Inferior parietal cortex (tissue), 1 donor: ENCODE data around the gene C1orf53.
"Not testable (repeated sequence)": the region's sequence is repeated elsewhere in the genome, so short reads cannot be mapped to it uniquely, and the experiment has no call there.

Experiments used
- DNase-seq: peaks from one replicate; pipeline ENCODE4 v3.0.0-alpha.2; 2016; ENCODE audit errors: extremely low spot score

The C1orf53 gene

DNA sequence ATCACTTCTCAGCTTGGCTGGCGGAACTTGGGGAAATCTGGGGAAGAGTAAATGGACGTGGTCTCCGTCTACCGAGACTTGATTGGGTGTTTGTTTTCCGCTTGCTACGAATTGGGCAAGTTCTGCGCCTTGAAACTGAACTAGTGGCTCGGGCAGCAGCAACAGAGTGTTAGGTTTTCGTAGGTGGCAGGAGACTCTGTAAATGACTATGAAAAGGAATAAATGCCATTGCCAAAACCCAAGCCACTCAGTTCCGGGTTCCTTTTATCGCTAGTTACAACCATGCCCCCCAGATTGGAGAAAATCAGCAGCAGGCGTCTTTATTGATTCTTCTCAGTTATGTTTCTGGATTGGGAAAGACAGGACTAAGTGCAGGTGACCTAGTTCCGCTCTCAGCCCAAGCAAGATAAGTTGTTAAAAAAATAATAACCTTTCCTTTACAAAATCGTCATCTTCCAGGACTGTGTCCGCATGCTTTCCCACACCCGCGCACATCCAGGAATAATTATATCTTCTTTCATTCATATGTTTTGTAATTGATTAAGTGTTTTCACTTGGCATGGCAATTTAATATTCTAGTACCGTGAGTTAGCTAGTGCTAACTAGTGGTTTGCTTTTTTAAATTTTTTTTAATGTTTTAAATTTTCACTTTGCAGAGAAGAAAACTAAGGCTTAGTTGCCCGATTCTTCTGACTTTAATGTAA, 18.1 kb downstream of the C1orf53 start:
- DNase-seq, result no peak

DNA sequence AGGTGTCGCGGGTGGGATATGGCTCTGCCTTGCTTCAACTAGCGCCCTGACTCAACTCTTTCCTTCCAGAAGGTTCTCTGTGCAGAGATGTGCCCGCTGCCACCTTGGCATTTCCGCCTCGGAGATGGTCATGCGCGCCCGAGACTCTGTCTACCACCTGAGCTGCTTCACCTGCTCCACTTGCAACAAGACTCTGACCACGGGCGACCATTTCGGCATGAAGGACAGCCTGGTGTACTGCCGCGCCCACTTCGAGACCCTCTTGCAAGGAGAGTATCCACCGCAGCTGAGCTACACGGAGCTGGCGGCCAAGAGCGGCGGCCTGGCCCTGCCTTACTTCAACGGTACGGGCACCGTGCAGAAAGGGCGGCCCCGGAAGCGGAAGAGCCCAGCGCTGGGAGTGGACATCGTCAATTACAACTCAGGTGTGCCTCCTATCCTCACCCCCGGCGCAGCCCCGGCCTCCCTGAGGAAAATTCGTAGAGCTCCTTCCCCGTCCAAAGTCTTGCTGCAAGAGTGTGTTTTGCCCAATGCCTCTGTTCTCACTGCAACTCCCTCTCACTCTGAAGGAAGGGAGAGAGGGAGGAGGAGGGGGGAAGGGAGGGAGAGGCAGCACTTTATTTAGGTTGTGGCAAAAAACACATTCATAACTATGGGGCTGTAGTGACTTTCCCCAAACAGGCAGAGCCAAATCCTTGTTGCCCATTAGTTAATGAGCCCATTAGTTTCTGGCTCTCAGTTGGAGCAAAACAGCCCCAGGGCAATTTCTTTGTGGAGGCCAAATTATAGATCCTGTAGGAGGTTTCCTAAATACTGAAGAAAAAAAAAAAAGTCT, 19.0 kb downstream of the C1orf53 start:
- DNase-seq, result no peak

DNA sequence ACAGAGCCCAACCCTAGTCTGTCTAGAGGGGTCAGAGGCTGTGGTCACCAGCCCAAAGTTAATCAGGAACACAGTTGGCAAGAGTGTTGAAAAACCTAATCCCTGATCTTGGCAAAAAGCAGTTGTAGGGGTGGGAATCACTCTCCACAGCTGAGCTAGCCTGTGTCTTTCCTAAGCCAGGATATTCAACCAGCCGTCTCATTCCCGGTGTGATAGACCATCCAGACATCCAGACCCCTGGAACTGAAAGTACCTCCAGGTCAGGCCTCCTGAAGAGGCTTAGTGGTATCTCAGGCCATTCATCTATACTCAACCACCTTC, 19.6 kb downstream of the C1orf53 start:
- DNase-seq, result no peak

DNA sequence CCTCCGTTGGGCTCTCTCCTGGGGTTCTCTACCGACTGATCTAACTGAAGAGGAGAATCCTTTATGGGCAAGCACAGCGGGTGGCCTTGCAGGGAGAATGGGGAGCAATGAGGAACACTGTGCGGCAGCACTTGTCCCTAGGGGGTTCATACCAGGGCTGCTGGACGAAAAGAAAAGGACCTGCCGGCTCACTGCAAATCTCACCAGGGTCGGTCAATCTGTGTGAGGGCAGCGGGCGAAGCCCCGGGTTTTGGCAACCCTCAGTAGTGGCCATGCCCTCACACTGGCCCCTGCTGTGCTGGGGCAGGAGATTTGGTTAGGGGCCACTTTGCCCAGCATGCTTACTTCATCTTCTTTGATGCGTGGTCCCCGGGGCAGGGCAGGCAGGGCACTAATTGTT, 20.6 kb downstream of the C1orf53 start:
- no peak for DNase-seq

DNA sequence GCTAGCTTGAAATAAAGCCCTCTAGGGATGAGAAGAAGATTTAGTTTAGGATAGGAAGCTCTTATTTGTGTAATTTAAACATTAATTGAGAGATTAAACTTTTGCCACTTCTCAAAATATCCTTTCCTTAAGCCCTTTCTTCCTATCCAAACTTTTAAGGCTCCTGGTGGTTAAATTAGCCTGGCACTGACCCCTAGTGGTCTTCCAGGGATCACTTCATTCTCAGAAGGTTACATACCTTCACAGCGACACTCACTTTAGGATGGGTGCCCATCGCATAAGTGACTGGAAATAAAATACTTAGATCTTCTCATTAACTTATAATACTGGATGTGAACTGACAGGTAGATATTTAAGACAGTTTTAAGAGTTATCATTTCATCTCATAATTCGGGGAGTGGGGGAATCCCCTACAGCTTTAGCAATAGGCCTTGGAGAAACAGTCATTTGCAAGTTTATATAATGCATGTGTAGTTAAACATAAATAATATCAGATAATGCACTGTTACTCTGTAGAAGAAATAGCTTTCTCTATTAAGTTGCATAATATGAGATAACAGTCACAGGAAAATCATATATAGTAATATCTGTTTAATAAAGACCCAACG, 22.2 kb downstream of the C1orf53 start:
- DNase-seq, result peak; percentile 66

DNA sequence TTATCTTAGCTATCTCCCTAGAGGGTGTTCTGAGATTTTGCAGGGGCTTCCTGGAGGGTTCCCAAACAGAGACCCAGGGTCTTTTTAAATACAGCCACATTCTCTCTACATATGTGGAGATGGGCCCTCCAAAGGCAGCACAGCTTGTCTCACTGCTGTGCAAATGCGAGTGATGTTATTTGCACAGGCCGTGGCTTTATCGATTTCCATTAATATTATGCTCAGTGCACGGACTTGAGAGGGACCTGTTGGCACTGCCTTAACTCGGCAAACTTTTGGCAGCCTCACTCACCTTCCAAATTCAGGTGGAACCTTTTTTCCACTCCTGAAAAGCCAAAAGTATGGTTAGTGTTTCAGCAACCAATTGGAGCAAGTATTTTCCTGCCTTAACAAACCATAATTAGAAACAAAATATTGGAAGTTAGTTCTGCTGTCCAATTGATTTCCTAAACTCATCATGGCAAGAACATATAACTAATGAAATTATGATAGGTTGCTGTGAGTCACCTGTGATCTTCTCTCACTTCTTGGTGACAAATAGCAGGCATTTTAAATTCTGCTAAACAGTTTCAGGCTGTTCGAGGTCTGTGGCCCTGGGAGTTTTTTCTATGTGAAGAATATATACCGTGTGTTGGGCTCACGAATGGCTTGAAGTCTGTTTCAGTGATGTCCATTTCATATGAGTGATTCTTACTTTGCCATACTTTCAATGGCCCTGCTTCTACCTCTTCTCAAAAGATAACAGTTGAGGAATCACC, 25.7 kb downstream of the C1orf53 start:
- DNase-seq, result no peak

DNA sequence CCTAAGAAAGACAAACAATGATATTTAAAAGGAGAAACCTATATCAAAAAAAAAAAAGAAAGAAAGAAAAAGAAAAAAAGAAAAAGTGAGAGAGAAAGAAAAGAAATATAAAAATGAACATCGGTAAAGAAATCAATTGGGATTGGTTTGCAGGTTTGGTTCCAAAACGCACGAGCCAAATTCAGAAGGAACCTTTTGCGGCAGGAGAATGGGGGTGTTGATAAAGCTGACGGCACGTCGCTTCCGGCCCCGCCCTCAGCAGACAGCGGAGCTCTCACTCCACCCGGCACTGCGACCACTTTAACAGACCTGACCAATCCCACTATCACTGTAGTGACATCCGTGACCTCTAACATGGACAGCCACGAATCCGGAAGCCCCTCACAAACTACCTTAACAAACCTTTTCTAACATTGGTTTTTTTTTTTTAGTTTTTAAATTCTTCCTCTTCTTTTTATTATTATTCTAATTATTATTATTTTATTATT, 26.5 kb downstream of the C1orf53 start:
- DNase-seq, result no peak

DNA sequence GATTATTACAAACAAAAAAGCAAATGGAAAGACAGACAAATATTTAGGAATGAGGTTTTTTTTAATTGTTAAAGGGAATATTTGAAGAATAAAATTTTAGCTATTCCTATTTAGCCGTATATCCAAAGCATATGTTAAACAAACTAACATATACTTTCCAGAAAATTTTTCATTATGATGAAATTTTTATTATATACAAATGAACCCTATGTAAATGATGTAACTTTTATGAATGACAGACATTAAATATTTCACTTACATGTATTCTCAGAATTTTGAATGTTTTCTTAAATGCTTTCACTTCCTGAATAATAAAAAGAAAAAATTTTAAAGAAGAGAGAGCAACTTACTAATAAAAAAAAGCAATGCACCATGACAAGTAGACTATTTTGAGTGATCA, 30.6 kb downstream of the C1orf53 start:
- DNase-seq, result no peak

DNA sequence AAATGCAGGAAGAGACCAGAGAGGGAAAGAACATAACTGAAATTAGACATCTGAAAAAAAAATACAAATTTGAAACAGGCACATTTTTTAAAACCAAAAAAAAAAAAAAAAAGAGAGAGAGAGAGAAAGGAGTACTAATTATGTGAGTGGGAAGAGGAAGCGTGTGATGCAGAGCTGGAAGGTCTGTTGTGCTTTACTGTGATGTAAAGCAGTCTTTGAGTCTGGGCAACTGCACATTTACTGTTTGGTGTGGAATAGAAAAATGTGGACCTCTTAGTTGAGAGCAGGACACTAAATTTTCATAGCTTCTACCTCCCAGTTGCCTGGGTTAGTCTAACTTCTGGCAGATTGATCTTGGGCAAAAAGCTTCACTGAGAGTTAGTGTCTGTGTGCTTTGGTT, 31.2 kb downstream of the C1orf53 start:
- no peak for DNase-seq

DNA sequence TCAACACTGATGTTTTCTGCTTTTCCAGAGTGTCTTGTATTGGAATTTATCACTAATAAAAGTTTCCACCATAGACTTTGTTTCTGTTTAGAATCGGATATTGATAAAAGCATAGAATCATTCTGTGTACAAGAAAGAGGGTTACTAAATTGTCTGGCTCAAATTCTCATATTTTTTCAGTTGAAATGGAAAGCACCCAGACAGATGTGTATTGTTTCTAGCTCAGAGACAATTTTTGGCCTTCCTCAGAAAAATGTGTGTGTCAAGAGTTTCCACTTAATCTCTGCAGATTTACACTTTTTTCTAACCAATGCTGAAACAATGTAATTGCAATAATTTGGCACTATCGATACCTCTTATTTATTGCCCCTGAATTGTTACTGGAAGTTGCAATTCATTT, 35.0 kb downstream of the C1orf53 start:
- no peak for DNase-seq

DNA sequence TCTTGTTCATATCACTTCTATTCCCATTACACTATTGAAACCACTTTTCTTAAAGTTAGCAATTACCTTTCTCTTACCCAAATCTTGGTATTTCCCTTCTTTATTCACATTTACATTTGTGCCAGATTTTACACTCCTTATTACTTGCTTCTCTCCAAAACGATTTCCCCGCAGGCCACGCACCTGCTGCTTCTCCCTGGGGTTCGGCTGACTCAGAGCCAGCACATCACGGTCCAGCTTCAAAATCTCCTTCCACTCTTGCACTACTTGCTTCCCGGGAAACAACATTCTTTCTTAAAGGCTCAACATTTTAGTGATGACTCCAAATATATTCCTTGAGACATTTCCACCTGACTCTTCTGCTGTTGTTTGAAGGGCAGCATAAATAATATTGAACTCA, 35.5 kb downstream of the C1orf53 start:
- DNase-seq, result no peak

DNA sequence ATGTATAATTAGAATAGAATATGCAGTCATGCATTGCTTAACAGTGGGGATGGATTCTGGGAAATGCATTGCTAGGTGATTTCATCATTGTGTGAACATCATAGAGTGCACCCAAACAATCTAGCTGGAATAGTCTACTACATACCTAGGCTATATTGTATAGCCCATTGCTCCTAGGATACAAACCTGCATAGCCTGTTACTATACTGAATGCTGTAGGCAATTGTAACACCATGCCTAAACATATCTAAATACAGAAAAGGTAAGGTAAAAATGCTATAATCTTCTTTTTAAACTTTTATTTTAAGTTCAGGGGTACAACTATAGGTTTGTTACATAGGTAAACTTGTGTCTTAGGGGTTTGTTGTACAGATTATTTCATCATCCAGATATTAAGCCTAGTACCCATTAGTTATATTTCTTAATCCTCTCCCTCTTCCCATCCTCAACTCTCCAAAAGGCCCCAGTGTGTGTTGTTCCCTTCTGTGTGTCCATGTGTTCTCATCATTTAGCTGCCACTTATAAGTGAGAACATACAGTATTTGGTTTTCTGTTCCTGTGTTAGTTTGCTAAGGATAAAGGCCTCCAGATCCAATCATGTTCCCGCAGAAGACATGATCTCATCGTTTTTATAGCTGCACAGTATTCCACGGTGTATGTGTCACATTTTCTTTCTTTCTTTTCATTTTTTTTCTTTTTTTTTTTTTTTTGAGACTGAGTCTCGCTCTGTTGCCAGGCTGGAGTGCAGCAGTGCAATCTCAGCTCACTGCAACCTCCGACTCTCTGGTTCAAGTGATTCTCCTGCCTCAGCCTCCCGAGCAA, 36.9 kb downstream of the C1orf53 start:
- DNase-seq, result not testable (repeated sequence)

DNA sequence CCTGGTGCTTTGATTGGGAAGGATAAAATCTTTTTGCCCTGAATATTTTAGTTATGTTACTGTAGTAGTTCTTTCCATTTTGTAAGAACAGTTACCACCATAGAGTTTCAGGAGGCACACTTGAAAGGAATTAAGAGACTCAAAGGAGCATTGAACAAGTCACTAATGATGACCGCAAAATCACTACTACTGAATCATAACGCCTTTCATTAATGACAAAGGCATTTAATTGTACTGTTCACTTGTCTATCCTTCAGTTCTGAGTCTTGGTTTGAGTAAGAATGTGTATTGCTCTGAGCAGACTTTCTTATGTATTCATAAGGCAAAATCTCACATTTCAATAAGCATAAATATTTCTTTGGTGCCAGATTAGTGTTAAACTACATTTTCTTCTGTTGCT, 39.6 kb downstream of the C1orf53 start:
- no peak for DNase-seq

DNA sequence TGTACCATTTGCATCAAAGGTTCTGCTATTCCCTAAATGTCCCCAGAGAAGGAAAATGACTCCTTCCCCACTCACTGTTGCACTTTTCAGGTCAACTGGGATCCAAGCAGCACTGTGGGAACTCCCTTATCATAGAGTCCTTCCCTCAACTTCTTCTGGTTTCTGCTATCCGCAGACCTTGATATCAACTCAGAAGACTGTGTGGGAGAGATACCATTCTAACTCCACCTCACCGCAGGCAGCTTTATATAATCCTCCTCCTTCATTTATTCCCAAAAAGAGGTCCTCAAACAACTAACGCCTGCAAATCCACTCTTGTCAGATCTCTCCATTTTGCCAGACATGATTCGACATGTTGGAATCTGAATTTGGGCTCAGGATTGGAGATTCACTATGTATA, 42.1 kb downstream of the C1orf53 start:
- no peak for DNase-seq

DNA sequence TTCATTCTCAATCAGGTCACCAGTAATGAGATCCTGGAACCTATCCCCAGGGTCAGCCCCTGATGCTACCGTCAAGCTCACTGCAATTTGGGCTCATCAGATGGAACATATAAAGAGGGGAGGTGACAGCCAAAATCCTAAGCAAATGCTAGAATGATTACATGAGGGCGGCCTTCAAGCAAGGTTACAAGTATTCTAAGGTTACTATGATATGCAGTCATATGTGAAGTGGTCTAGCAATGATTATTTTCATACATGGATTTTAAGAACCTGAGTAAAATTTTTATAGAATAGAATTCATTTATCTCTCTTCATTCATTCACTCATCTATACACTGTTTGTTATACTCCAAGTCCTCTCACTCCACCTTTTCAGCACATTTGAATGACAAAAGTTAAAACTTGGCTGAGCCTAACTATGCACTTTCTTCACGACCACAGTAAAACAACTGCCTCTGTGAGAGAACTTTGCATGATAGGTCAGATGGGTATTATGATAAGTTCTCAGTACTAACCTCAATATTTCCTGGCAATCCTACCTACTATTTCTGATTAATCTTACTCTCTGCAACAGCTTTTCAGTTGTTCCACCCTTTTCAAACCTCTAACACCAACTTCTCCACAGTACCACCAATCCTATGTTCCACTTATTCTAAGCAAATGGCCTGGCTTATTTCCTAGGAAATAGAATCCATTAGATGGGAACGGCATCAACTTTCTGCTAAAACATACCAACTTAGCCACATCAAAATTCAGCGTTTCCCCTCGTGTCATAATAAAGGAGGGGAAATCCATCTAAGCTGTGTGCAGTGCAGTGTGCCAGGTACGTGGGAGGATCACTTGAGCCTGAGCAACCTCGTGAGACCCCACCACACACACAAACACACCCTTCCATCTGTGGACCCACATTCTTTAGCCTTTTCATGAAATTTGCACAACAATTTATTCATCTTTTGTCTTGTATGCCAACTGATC, 46.8 kb downstream of the C1orf53 start:
- DNase-seq, result no peak

DNA sequence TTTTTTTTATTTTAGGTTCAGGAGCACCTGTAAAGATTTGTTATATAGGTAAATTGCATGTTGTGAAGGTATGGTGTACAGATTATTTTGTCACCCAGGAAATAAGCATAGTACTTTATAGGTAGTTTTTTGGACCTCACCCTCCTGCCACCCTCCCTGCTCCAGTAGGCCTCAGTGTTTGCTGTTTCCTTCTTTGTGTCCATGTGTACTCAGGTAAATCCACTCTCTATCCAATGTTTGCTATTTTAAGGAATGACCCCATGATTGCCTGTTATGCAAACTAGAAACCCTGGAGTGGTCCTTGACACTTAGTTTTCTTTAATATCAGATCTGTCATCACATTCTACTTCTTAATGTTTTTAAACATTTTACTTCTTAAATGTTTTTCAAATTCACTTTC, 48.7 kb downstream of the C1orf53 start:
- no peak for DNase-seq

DNA sequence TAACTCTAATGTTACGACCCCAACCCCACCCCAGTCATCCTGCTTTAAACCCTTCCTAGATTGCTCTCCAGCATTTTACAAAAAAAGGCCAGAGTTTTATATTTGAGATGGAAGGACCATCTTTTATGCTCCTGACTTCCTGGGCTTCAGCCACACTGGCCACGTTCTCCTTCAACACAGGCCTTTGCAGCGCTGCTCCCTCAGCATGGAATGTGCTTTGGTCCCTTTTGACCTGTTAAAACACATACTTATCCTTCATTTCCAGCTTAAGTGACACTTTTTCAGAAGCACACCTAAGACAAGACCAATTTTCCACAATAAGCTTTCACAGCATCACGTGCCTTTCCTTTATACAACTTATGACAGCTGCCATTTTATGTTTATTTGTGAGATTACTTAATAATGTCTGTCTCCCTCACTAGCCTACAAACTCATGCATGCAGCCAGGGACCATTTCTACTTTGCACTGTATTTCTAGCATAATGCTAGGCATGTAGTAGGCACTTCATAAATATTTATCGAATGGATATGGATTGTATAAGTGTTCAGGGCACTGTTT, 49.3 kb downstream of the C1orf53 start:
- no peak for DNase-seq

DNA sequence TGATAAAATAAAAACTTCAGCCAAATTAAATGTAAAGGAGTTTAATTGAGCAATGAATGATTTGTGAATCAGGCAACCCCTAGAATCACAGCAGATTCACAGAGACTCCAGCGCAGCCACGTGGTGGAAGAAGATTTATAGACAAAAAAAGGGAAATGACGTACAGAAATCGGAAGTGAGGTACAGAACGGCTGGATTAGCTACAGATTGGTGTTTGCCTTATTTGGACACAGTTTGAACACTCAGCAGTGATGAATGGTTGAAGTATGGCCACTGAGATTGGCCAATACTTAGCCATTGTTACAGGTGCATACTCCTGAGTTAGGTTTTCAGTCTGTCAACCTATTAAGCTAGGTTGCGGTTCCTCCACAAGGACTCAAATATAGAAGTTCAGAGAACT, 51.0 kb downstream of the C1orf53 start:
- DNase-seq, result not testable (repeated sequence)

DNA sequence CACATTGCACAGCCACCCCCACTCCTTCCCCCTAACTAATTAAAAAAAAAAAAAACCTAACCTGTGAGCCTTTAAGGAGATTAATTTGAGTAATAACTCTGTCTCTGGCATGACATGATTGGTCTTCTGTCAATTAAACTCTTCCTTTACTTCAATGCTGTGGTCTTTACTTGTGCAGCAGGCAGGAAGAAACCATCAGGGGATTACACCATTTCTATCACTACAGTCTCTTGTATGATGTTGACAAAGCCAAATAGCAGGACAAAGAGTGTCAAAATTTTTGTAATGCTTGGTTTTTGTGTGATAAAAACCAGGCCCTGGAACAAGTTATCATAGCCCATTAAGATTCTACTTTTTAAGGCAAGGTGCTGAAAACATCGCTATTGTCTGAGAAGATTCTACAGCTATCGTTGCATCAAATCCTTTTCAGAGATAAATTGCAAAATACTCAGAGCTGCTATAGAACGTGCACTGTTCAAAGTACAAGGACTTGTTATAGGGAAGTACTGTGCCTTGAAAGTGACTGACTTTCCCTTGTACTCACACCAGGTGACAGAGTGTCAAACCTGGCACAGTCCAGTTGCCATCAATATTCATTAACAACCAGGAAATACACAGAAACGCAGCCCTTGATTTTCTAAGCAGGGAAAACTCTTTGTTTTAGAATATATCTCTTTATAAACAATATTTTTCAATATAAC, 52.4 kb downstream of the C1orf53 start:
- no peak for DNase-seq
